ENCODE results near the gene DCBLD1.
"Not testable (repeated sequence)": the region's sequence is repeated elsewhere in the genome, so short reads cannot be mapped to it uniquely, and the experiment has no call there.

DCBLD1 gene

GRCh38 chr6:117501722-117502121 lies 19.2 kb downstream of the DCBLD1 start:
- DNase-seq (ENCODE audit: low read depth), result no peak

GRCh38 chr6:117502580-117502979 lies 20.1 kb downstream of the DCBLD1 start:
- DNase-seq (ENCODE audit: low read depth), result no peak

GRCh38 chr6:117503211-117503610 lies 20.7 kb downstream of the DCBLD1 start:
- DNase-seq (ENCODE audit: low read depth), result no peak

DNA sequence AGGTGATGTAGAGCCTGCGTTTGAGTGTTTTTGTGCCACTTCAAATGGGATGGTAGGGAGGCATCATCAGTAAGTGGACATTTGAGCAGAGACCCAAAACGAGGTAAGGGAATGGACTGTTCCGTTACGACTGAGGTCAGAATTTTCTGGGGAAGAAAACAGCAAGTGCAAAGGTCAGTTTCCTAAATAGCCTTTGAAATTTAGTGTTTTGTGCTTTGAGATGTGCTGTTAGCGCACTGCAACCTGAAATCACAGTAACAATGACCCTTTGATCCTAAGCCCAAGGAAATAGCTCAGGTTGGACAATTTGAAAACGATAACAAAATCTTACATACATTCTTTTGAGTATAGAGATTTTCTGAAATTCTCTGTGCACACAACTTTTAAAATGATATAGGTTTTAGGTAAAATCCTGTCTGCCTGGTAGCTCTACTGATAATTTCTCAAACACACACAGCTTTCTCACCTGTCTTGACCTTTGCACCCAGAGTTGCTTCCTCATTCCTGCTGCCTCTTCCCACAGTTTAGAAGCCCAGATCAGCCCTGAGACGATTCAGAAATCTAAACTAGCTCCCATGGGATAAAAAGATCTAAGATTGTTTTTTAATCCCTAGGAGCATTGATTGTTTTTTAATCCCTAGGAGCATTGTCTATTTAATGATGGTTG lies 22.1 kb downstream of the DCBLD1 start:
- no peak for DNase-seq (ENCODE audit: low read depth)

DNA sequence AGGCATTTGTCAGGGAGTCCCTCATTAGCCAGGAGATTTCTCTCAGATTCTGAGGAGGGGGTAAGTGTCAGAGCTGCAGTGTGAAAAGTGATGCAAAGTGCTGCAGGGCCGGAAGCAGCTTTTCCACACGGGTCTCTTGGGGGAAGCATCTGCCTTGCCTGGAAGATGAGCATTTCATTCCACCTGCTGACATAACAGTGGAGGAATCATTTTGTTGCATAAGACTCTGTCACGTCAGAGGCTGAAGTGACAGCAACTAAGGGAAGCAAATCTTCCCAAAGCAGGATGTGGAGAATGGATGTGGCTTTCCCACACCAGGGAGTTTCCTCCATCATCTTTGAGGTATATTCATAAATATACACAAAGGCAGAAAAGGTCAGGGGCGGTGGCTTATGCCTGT lies 22.8 kb downstream of the DCBLD1 start:
- DNase-seq (ENCODE audit: low read depth), result no peak

DNA sequence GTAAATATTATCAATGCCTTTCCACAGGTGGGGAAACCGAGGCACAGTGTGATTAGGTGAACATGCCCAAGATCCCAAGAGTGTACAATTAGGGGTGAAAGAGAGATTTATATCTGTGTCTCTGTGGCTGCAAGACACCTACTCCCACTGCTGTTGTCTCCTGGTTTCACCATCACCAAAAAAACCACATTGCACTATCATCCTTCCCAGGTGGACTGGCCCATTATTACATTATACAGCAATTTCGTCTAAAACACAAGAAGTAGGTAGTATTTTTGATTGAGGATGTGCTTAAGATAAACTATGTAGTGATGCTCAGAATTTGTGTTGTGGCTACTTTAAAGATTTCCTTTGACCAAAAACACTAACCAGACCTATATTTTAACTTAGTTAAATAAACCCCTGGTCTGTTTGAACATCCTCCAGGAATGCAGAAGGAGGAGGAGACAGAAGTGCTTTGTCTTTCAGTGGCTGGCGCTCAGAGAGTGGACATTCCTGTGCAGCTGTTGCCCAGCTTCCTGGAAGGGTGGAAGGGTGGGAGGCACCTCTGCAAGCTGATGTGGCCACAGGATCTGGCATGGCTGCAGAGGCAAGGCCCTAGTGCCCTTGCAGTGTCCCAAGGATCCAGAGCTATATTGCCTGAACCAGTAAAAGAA lies 23.8 kb downstream of the DCBLD1 start:
- no peak for DNase-seq (ENCODE audit: low read depth)

DNA sequence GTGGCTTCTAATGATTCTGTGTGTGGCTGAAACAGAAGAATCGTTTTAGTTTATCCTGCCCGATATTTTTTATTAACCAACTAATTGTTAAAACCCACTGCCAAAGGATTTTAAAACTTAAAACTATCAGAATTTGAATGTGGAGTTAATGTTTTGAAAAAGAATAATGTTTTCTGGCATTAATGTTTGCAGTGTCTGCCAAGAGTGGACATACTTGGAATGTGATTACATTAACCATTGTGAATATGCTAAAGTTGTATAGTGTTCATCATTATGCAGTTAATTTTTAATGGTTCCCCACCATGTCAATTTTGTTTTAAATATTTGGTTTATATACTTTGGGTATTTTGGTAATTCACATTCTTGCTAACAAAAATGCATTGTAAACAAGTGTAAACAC lies 24.4 kb downstream of the DCBLD1 start:
- DNase-seq (ENCODE audit: low read depth), result no peak

DNA sequence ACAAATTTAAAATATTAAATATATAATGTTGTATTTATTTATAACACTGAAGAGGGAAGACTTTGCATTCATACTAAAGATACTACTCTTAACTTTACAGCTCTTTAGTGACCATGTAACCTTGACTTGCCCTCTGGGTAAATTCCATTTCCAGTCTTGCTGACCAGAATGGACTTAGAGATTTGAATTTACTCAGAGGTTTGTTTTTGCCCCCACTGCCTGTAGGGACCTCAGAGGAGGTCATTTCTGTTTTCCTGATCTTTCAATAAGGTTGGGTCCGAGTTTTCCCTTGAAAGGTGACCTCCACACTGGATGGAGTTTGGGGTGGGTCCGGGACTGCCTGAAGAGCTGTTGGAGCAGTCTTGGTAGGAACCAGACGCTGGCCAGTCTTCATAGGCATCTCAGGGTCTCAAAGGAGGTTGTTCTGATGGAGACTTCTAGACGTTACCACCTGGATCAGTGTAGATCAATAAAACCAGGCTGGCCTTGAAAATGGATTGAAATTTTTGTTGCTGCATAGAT lies 26.0 kb downstream of the DCBLD1 start:
- no peak for DNase-seq (ENCODE audit: low read depth)

GRCh38 chr6:117509021-117509420 lies 26.5 kb downstream of the DCBLD1 start:
- DNase-seq (ENCODE audit: low read depth), result no peak

GRCh38 chr6:117512056-117512828 lies 29.8 kb downstream of the DCBLD1 start:
- DNase-seq (ENCODE audit: low read depth), result no peak

GRCh38 chr6:117512987-117513573 lies 30.6 kb downstream of the DCBLD1 start:
- no peak for DNase-seq (ENCODE audit: low read depth)

GRCh38 chr6:117513778-117514365 lies 31.4 kb downstream of the DCBLD1 start:
- DNase-seq (ENCODE audit: low read depth), result no peak

- DNase-seq (ENCODE audit: low read depth), result no peak
Measured at GRCh38 chr6:117514655-117515054, 32.2 kb downstream of the DCBLD1 start.

DNA sequence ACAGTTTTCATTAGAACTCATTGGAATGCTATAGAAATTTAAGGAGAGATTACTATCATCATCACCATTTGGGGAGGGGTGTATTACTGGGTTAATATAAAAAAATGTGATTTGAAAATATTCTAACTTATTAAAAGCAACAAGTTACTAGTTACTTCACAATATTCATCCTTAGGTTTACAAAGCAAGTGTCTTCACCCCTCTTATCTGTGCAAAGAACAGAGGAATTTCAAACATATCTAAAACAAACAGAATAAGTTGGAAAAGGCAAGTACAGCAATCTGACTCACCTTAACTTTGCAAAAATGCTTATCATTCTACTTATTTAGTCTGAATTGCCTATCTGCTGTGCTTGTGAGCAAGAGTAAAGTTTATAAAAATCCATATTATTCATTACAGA lies 32.9 kb downstream of the DCBLD1 start:
- DNase-seq (ENCODE audit: low read depth), result no peak

DNA sequence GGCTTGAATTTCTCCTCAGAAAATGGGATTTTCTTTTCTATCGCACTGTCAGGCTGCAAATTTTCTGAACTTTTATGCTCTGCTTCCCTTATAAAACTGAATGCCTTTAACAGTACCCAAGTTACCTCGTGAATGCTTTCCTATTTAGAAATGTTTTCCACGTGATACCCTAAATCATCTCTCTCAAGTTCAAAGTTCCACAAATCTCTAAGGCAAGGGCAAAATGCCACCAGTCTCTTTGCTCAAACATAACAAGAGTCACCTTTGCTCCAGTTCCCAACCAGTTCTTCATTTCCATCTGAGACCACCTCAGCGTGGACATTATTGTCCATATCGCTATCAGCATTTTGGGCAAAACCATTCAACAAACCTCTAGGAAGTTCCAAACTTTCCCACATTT lies 35.5 kb downstream of the DCBLD1 start:
- not testable (repeated sequence) for DNase-seq (ENCODE audit: low read depth)

- DNase-seq (ENCODE audit: low read depth), result no peak
Measured at GRCh38 chr6:117518870-117519269, 36.4 kb downstream of the DCBLD1 start.

DNA sequence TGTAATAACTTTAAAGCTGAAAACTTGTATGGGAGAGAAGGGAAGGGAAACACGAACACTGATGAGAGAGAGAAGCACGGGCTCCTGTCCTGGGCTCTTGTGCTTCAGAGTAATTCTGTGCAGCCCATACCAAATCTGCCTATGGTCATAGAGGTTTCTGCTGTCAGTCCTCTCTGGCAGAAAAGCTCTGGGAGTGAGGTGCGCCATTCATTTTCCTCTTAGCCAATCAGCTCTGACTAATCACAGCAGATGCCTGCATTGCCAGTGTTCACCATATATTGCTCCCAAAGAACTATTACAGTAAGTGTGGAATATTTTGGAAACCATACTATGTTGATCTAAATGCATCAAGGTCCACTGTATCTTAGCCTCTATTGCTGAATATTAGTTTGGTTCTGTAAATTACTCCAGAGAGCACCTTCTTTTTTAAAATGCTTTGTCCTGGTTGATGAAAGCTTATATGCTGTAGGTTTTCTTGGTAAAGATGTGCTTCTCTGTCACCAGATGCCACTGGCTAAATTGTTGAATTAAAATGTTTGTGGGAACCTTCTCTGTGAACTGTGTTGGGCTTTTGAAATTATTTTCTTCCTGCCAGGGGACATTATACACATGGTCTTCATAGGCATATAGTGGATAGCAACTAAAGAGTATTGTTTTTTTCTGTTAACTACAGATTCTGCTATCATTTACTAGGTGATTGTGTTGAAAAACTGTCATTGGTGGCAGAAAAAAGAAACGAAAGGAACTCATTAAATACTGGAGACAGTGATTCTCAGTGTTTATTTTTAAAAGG lies 38.3 kb downstream of the DCBLD1 start:
- no peak for DNase-seq (ENCODE audit: low read depth)

DNA sequence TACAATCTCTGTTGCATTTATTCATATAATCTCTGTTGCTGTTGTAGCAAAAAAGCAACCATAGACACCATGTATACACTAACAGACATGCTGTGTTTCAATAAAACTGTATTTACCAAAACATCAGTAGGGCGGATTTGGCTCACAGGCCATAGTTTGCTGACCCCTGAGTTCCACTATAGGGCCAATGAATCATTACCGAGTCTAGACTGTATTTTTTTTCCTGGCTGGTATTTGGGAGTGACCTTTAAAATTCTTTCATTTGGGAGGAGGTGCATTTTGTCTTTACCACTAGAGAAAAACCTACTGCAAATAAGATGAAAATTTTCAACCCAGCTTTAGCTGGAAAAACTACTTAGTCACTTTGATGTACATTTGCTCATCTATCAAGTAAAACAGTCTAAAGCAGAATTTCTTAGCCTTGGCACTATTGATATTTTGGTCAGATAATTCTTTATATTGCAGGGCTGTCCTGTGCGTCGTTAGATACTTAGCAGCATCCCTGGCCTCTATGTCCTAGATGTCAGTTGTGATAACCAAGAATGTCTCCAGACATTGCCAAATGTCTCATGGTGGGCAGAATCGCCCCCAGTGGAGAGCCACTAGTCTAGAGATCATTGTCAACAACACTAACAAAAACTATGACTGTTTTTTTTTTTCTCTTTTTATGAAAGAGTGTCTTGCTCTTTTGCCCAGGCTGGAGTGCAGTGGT lies 39.5 kb downstream of the DCBLD1 start:
- no peak for DNase-seq (ENCODE audit: low read depth)

GRCh38 chr6:117525607-117526006 lies 43.1 kb downstream of the DCBLD1 start:
- DNase-seq (ENCODE audit: low read depth), result no peak

GRCh38 chr6:117530467-117531242 lies 48.2 kb downstream of the DCBLD1 start:
- no peak for DNase-seq (ENCODE audit: low read depth)
